ENCODE measurements around the gene NBPF3. TPM values are rescaled to one million over a fixed set of nuclear protein-coding genes. Genes with fewer than 3 reads are reported as not detected.
"Not testable (repeated sequence)": the region's sequence is repeated elsewhere in the genome, so short reads cannot be mapped to it uniquely, and the experiment has no call there.

NBPF3 gene
- total RNA-seq, 3 donors from 2014 or later = 3.4 to 7.9 (median 6.4) TPM

- no peak for TF ChIP-seq CTCF (IDR thresholded peaks at IDR 0.05)
- intact Hi-C loops (cut with DNase I, micrococcal nuclease) = loop anchor here in 1 of 2 donors (10.0 kb wide), 1 partner anchor 138 kb away; no protein-coding TSS in a partner anchor
- peaks cover 3% of the 10 kb centered on the region for H3K4me1 ChIP-seq (ENCODE audit: low read depth)
- no peaks in the 10 kb centered on the region for H3K9me3 ChIP-seq
- no peak overlapping the region for H3K4me3 ChIP-seq
- DNase-seq = no peak
- no peaks in the 10 kb centered on the region for H3K36me3 ChIP-seq (ENCODE audit: low read depth)
- ATAC-seq = peak; percentile 88
These were observed 77.2 kb downstream of the NBPF3 start for GRCh38 chr1:21517161-21517589.

GRCh38 chr1:21517660-21518480, 77.9 kb downstream of the NBPF3 start:
- H3K4me1 ChIP-seq (ENCODE audit: low read depth) = peaks cover 3% of the 10 kb centered on the region
- H3K4me3 ChIP-seq = no peak overlapping the region
- no peak for TF ChIP-seq CTCF (IDR thresholded peaks at IDR 0.05)
- no peaks in the 10 kb centered on the region for H3K36me3 ChIP-seq (ENCODE audit: low read depth)
- intact Hi-C loops (cut with DNase I, micrococcal nuclease) = loop anchor here in 1 of 2 donors (10.0 kb wide), 1 partner anchor 137 kb away; no protein-coding TSS in a partner anchor
- ATAC-seq (peak; percentile 18), DNase-seq (no peak)
- H3K9me3 ChIP-seq = no peaks in the 10 kb centered on the region

GRCh38 chr1:21518774-21519455, 79.0 kb downstream of the NBPF3 start:
- peaks cover 3% of the 10 kb centered on the region for H3K4me1 ChIP-seq (ENCODE audit: low read depth)
- H3K4me3 ChIP-seq = no peak overlapping the region
- ATAC-seq = no peak
- no peak for TF ChIP-seq CTCF (IDR thresholded peaks at IDR 0.05)
- intact Hi-C loops (cut with DNase I, micrococcal nuclease) = loop anchor here in 1 of 2 donors (10.0 kb wide), 1 partner anchor 136 kb away; no protein-coding TSS in a partner anchor
- DNase-seq = peak in 1 of 3 donors; percentile 21
- H3K36me3 ChIP-seq (ENCODE audit: low read depth) = no peaks in the 10 kb centered on the region
- no peaks in the 10 kb centered on the region for H3K9me3 ChIP-seq

- not testable (repeated sequence) for H3K36me3 ChIP-seq (ENCODE audit: low read depth); H3K4me1 ChIP-seq (ENCODE audit: low read depth); H3K9me3 ChIP-seq; H3K4me3 ChIP-seq; ATAC-seq
- intact Hi-C loops (cut with DNase I, micrococcal nuclease) = loop anchor here in 1 of 2 donors (10.0 kb wide), 1 partner anchor 135 kb away; no protein-coding TSS in a partner anchor
- peak in 1 of 3 donors; percentile 9 for DNase-seq
These were observed 79.6 kb downstream of the NBPF3 start for GRCh38 chr1:21519486-21520070.

GRCh38 chr1:21520899-21521716, 81.2 kb downstream of the NBPF3 start:
- no peaks in the 10 kb centered on the region for H3K9me3 ChIP-seq
- no peak for TF ChIP-seq CTCF (IDR thresholded peaks at IDR 0.05)
- no peak overlapping the region for H3K4me3 ChIP-seq
- intact Hi-C loops (cut with DNase I, micrococcal nuclease) = no loop called here
- peak in 1 of 3 donors; percentile 13 for DNase-seq
- no peak for ATAC-seq
- no peaks in the 10 kb centered on the region for H3K36me3 ChIP-seq (ENCODE audit: low read depth)
- H3K4me1 ChIP-seq (ENCODE audit: low read depth) = peaks cover 3% of the 10 kb centered on the region

Measured in mucosa of descending colon (tissue), 3 donors.